Neural cell (in vitro differentiated cells): ENCODE data around the gene DNAJC5. TPM values are rescaled to one million over a fixed set of nuclear protein-coding genes. Genes with fewer than 3 reads are reported as not detected.
A peak's percentile ranks its signal among the peaks of the same experiment; 100 is the strongest.

Source experiments
- H2AFZ ChIP-seq: fragments of 200-600, 300-800 bp; sonication (generic), shearing (Covaris generic); 2 replicates; pipeline ENCODE4 v1.6.0; 2014; ENCODE audit warnings: low read depth, mild to moderate bottlenecking, antibody characterized with exemption, low read length, moderate library complexity
- H3F3A ChIP-seq: fragments of 200-600 bp; shearing (Covaris generic); 2 replicates; pipeline ENCODE4 v1.6.1; 2016; ENCODE audit warnings: mild to moderate bottlenecking, moderate library complexity, mixed read lengths, antibody characterized with exemption, low read length; ENCODE audit not compliant: insufficient read depth, poor library complexity, severe bottlenecking
- H3K27ac ChIP-seq: fragments of 200-600, 300-800 bp; sonication (generic), shearing (Covaris generic); 2 replicates; pipeline ENCODE4 v1.5.1; 2014; ENCODE audit warnings: mild to moderate bottlenecking, low read length, moderate library complexity
- H3K27me3 ChIP-seq: fragments of 300-800, 200-600 bp; sonication (generic), shearing (Covaris generic); 2 replicates; pipeline ENCODE4 v1.6.0; 2014; ENCODE audit warnings: mild to moderate bottlenecking, low read depth, low read length, moderate library complexity; ENCODE audit not compliant: insufficient read depth
- H3K36me3 ChIP-seq: fragments of 300-800, 200-600 bp; sonication (generic), shearing (Covaris generic); 2 replicates; pipeline ENCODE4 v1.5.1; 2014; ENCODE audit warnings: mild to moderate bottlenecking, antibody characterized with exemption, low read length, moderate library complexity; ENCODE audit not compliant: insufficient read depth
- H3K4me2 ChIP-seq: fragments of 300-800, 200-600 bp; sonication (generic), shearing (Covaris generic); 2 replicates; pipeline ENCODE4 v1.6.0; 2014; ENCODE audit warnings: mild to moderate bottlenecking, low read length
- H3K4me3 ChIP-seq: fragments of 300-800, 200-600 bp; sonication (generic), shearing (Covaris generic); 2 replicates; pipeline ENCODE4 v1.5.1; 2014; ENCODE audit warnings: mild to moderate bottlenecking, low read length, moderate library complexity
- H3K79me2 ChIP-seq: fragments of 200-600 bp; shearing (Covaris generic); replicated peaks from 2 replicates; pipeline ENCODE4 v1.6.0; 2014; ENCODE audit warnings: mild to moderate bottlenecking, low read length, moderate library complexity; ENCODE audit not compliant: insufficient read depth
- H3K9ac ChIP-seq: fragments of 300-800, 200-600 bp; sonication (generic), shearing (Covaris generic); 2 replicates; pipeline ENCODE4 v1.6.1; 2016; ENCODE audit warnings: mild to moderate bottlenecking, low read length, mixed read lengths
- H3K9me2 ChIP-seq: fragments of 200-600 bp; shearing (Covaris generic); 2 replicates; pipeline ENCODE4 v1.6.1; 2016; ENCODE audit warnings: mild to moderate bottlenecking, low read length, mixed read lengths; ENCODE audit not compliant: insufficient read depth
- H3K9me3 ChIP-seq: fragments of 200-600, 300-800 bp; sonication (generic), shearing (Covaris generic); 2 replicates; pipeline ENCODE4 v1.6.1; 2016; ENCODE audit warnings: mild to moderate bottlenecking, mixed run types, low read length, moderate library complexity, mixed read lengths
- H4K20me1 ChIP-seq: fragments of 200-600 bp; shearing (Covaris generic); 2 replicates; pipeline ENCODE4 v1.6.1; 2016; ENCODE audit warnings: mild to moderate bottlenecking, mixed run types; ENCODE audit not compliant: insufficient read depth
- CTCF ChIP-seq: fragments of 450-650 bp; IDR thresholded peaks from 2 replicates; pipeline ENCODE4 v1.5.1; 2014; ENCODE audit warnings: antibody characterized with exemption, mild to moderate bottlenecking, moderate library complexity; ENCODE audit not compliant: poor library complexity, severe bottlenecking
- EP300 ChIP-seq: fragments of 450-650 bp; conservative IDR thresholded peaks from 2 replicates; pipeline ENCODE4 v1.6.1; 2014; ENCODE audit warnings: antibody characterized with exemption, mild to moderate bottlenecking, moderate library complexity; ENCODE audit not compliant: poor library complexity, severe bottlenecking
- EZH2 ChIP-seq: fragments of 200-600, 300-800 bp; shearing (Covaris generic), sonication (generic); IDR thresholded peaks from 2 replicates; pipeline ENCODE4 v1.6.1; 2014; ENCODE audit warnings: antibody characterized with exemption, low read length, borderline replicate concordance, mild to moderate bottlenecking; ENCODE audit not compliant: insufficient read depth, poor library complexity, severe bottlenecking
- MXI1 ChIP-seq: fragments of 450-650 bp; conservative IDR thresholded peaks from 2 replicates; pipeline ENCODE4 v1.6.1; 2014; ENCODE audit warnings: antibody characterized with exemption, mild to moderate bottlenecking; ENCODE audit not compliant: poor library complexity, severe bottlenecking
- POLR2AphosphoS5 ChIP-seq: IDR thresholded peaks from 2 replicates; pipeline ENCODE4 v1.6.1; 2012
- RAD21 ChIP-seq: fragments of 450-650 bp; conservative IDR thresholded peaks from 2 replicates; pipeline ENCODE4 v1.6.1; 2014; ENCODE audit warnings: antibody characterized with exemption, mild to moderate bottlenecking, moderate library complexity
- REST ChIP-seq: IDR thresholded peaks from 2 replicates; pipeline ENCODE4 v1.6.1; 2012; ENCODE audit warnings: borderline replicate concordance
- SMC3 ChIP-seq: fragments of 450-650 bp; conservative IDR thresholded peaks from 2 replicates; pipeline ENCODE4 v1.6.1; 2014; ENCODE audit warnings: antibody characterized with exemption, mild to moderate bottlenecking, moderate library complexity; ENCODE audit not compliant: poor library complexity
- TAF1 ChIP-seq: IDR thresholded peaks from 2 replicates; pipeline ENCODE4 v1.6.1; 2012; ENCODE audit warnings: low read depth
- polyA plus RNA-seq: library from polyadenylated mRNA; depleted of rRNA; stranded (reverse); fragments of >200 nt; gene quantifications from 2 replicates; pipeline ENCODE4 v1.2.3, GENCODE V29; 2014

Gene DNAJC5
- polyA plus RNA-seq, 1 donor from 2014 or later, result 82.8 TPM

GRCh38 chr20:63863798-63864544 is 31.0 kb upstream of the DNAJC5 start:
- H3K79me2 ChIP-seq, result peaks cover 14% of the 10 kb centered on the region
- no peaks in the 10 kb centered on the region for H3F3A ChIP-seq
- peak overlapping the region; percentile 78 for H3K4me2 ChIP-seq
- H4K20me1 ChIP-seq, result no peaks in the 10 kb centered on the region
- no peaks in the 10 kb centered on the region for H3K36me3 ChIP-seq
- H3K9me2 ChIP-seq, result no peaks in the 10 kb centered on the region
- H3K27me3 ChIP-seq, result no peaks in the 10 kb centered on the region
- H3K27ac ChIP-seq, result peak overlapping the region; percentile 75
- peak overlapping the region; percentile 99 for H3K4me3 ChIP-seq
- H3K9me3 ChIP-seq, result no peaks in the 10 kb centered on the region
- H2AFZ ChIP-seq, result peak overlapping the region; percentile 66
- peak overlapping the region; percentile 76 for H3K9ac ChIP-seq
- no peak for TF ChIP-seq REST
- TF ChIP-seq RAD21, result peak; percentile 87
- TF ChIP-seq TAF1, result no peak
- peak; percentile 83 for TF ChIP-seq SMC3
- TF ChIP-seq POLR2AphosphoS5, result peak; percentile 43
- no peak for TF ChIP-seq EZH2
- TF ChIP-seq CTCF, result peak; percentile 87
- TF ChIP-seq MXI1, result no peak
- TF ChIP-seq EP300, result no peak

GRCh38 chr20:63864545-63864977 is 30.4 kb upstream of the DNAJC5 start:
- H3K79me2 ChIP-seq, result peaks cover 14% of the 10 kb centered on the region
- H2AFZ ChIP-seq, result peak overlapping the region; percentile 66
- peak overlapping the region; percentile 75 for H3K27ac ChIP-seq
- H3F3A ChIP-seq, result no peaks in the 10 kb centered on the region
- peak overlapping the region; percentile 76 for H3K9ac ChIP-seq
- peak overlapping the region; percentile 99 for H3K4me3 ChIP-seq
- H3K4me2 ChIP-seq, result peak overlapping the region; percentile 78
- no peaks in the 10 kb centered on the region for H3K27me3 ChIP-seq
- no peaks in the 10 kb centered on the region for H3K36me3 ChIP-seq
- no peaks in the 10 kb centered on the region for H3K9me3 ChIP-seq
- no peaks in the 10 kb centered on the region for H3K9me2 ChIP-seq
- H4K20me1 ChIP-seq, result no peaks in the 10 kb centered on the region
- TF ChIP-seq REST (peak; percentile 1), SMC3 (peak; percentile 57), CTCF (peak; percentile 60), POLR2AphosphoS5 (no peak), TAF1 (no peak), EP300 (no peak)
